Fibroblast of lung (primary cell): Measurements from ENCODE around the gene CDC42EP3.

Experiments
- CTCF ChIP-seq, 2 donors: IDR thresholded peaks in 1 of 2; conservative IDR thresholded peaks in 1 of 2; 1 replicate in 1 of 2; 2 replicates in 1 of 2; pipeline ENCODE4 v1.5.1; 2011 to 2012; ENCODE audit warnings: low read length in 2 of 2, control low read depth in 1 of 2, inconsistent platforms in 1 of 2, low read depth in 1 of 2, mild to moderate bottlenecking in 1 of 2
- EZH2 ChIP-seq: IDR thresholded peaks from 2 replicates; pipeline ENCODE4 v1.5.1; 2012; ENCODE audit warnings: low read length, control low read depth, mild to moderate bottlenecking; ENCODE audit errors: missing control alignments

- TF ChIP-seq CTCF (conservative IDR thresholded peaks at IDR 0.05 in 1 of 2, IDR thresholded peaks at IDR 0.05 in 1 of 2; ENCODE audit: low read depth in 1 of 2, low read length in 2 of 2) (no peak), EZH2 (no peak)
Observed at GRCh38 chr2:37623406-37623805, 48.0 kb downstream of the CDC42EP3 start.
